ENCODE measurements around the gene RCOR1.
"Not testable (repeated sequence)": the region's sequence is repeated elsewhere in the genome, so short reads cannot be mapped to it uniquely, and the experiment has no call there.

RCOR1 gene

DNA sequence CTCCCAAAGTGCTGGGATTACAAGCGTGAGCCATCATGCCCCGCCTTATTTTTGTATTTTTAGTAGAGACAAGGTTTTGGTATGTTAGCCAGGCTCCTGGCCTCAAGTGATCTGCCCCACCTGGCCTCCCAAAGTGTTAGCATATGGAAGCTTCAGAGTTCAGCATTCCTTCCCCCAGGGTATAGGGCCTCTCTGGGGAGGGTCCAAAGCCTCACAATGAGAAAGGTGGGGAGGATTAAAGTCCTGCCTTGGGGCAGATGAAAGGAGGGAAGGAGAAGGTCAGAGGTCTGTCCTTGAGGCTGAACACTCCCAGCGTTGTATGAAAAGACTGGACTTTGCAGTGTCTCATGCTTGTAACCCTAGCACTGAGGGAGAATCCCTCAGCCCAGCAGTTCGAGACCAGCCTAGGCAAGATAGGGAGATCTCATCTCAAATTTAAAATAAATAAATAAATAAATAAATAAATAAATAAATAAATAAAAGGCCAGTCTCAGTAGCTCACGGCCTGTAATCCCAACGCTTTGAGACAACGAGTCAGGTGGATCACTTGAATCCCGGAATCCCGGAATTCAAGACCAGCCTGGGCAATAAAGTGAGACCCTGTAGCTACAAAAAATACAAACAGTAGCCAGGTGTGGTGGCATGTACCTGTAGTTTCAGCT is 22.0 kb upstream of the RCOR1 start:
- no peak for DNase-seq (ENCODE audit: low read depth in 2 of 2, low spot score in 1 of 2)

DNA sequence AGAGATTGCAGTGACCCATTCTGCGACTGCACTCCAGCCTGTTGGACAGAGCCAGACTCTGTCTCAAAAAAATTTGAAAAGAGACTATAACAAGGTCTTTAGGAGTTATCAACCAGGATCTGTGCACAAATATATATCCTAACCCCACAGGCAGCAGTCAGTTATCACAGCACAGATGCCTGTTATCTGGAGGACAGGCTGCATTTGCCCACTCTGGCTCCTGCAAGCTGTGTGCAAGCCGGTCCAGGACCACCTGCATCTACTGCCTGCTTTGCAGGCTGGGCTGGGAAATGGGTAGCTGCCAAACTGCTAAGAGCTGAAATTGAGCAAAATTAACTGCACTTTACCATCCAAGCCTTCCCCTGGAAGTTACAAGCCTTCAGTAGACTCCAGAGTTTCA is 21.4 kb upstream of the RCOR1 start:
- no peak for DNase-seq (ENCODE audit: low read depth in 2 of 2, low spot score in 1 of 2)

DNA sequence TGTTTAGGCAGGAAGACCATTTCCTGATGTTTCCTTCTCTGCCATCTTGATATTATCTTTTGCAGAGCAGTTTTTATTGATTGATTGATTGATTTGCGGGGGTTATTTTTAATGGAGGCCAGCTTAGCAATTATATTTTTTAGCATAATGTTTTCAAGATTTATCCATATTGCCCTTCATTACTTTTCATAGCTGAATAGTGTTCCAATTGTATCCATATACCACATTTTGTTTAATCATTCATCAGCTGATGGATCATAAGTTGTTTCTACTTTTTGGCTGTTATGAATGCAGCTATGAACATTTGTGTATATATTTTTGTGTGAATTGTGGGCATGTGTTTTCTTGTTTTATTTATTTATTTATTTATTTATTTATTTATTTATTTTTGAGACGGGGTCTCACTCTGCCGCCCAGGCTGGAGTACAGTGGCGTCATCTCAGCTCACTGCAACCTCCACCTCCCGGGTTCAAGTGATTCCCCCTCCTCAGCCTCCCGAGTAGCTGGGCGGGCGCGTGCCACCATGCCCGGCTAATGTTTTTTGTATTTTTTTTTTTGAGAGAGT is 20.9 kb upstream of the RCOR1 start:
- no peak for DNase-seq (ENCODE audit: low read depth in 2 of 2, low spot score in 1 of 2)

DNA sequence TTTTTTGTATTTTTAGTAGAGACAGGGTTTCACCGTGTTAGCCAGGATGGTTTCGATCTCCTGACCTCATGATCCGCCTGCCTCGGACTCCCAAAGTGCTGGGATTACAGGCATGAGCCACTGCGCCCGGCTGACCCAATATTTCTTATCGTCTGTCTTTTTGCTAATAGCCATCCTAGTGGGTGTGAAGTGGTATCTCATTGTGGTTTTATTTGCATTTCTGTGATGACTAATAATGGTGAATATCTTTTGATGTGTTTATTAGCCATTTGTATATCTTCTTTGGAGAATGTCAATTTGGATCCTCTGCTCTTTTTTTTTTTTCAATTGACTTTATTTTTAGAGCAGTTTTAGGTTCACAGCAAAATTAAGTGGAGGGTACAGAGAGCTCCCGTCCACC is 19.3 kb upstream of the RCOR1 start:
- DNase-seq (ENCODE audit: low read depth in 2 of 2, low spot score in 1 of 2): not testable (repeated sequence)

DNA sequence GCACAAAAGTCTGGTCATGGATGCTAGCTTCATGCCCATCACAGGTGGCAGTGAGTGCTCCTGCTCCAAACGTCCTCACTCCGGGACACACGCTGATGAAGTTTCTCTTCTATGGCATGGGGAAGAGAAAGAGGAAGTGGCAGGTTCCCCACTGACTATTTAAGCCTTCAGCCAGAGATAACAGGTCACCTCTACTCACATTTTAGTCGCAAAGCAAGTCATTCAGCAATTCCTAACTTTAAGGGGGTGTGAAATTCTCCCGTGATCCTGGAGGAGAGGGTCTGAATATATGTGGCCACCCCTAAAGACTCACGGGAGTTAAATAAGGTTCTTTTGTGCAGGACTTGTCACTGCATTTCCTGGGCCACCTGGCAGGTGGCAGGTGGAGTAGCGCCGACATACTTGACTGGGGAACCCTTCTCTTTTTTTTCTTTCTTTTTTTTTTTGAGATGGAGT is 18.8 kb upstream of the RCOR1 start:
- DNase-seq (ENCODE audit: low read depth in 2 of 2, low spot score in 1 of 2): no peak

DNA sequence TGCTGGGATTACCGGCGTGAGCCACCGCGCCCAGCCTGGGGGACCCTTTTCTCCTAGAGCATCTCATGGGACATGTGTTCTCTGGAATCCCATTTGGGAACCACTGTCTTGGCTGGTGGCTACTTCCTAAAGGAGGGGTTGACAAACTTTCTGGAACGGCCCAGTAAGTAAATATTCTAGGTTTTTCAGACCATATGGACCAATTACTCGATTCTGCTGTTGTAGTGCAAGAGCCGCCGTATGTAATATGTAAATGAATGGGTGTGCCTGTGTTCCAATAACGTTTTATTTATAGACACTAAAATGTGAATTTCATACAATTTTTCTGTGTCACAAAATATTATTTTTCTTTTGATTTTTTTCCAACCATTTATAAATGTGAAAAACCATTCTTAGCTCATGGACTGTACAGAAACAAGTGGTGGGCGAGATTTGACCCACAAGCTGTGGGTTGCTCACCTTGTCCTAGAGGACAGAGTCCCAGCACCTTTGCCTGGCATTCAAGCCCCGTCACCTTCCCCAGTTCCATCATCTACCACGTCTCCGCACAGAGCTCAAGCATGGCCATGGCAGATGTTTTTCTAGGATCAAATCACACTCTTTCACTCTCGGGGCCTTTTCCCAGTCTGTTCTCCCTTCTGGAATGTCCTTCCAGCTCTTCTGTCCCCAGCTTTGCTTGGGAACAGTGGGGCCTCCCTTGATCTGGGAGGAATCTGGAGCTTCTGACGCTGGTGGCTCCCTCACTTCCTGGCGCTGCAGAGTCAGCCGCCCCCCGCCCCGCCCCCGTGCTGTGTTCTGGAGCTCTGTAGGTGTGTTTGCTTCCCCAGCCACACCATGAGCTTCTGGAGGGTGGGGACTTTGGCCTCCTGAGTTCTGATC is 17.9 kb upstream of the RCOR1 start:
- DNase-seq (ENCODE audit: low read depth in 2 of 2, low spot score in 1 of 2): no peak

DNA sequence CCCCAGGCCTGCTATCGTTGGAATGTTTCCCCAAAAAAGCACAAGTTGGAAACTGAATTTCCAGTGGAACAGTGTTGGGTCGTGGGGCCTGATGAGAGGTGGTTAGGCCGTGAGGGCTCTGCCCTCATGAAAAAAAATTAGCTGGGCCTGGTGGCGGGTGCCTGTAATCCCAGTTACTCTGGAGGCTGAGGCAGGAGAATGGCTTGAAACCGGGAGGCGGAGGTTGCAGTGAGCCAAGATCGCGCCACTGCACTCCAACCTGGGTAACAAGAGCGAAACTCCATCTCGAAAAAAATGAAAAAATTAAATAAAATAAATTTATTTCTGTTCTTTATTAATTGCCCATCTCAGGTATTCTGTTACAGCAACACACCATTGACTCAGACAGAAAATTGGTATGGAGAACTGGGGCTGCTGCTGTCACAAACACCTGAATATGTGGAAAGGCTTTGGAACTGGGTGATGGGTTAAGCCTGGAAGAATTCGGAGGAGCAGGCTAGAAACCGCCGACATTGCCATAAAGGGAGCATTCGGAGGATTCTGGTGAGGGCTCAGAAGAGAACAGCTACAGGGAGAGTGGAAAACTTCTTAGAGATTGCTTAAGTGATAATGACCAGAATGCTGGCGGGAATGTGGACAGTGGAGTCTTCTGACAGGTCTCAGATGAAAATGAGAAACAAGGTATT is 17.1 kb upstream of the RCOR1 start:
- DNase-seq (ENCODE audit: low read depth in 2 of 2, low spot score in 1 of 2): no peak

DNA sequence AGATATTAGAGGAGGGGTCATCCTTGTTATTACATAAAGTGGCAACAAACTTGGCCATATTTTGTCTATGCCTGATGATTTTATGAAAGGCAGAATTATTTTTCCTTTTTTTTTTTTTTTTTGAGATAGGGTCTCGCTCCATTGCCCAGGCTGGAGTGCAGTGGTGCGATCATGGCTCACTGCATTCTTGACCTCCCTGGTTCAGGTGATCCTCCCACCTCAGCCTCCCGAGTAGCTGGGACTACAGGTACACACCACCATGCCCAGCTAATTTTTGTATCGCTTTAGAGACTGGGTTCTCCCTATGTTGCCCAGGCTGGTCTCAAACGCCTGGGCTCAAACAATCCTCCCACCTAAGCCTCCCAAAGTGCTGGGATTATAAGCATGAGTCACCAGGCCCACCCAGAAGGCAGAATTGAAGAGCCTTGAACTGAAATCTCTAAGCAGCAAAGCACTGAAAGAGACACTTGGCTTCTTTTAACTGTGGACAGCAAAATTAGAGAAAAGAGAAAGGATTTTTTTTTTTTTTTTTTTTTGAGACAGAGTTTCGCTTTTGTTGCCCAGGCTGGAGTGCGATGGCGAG is 16.5 kb upstream of the RCOR1 start:
- DNase-seq (ENCODE audit: low read depth in 2 of 2, low spot score in 1 of 2): not testable (repeated sequence)

DNA sequence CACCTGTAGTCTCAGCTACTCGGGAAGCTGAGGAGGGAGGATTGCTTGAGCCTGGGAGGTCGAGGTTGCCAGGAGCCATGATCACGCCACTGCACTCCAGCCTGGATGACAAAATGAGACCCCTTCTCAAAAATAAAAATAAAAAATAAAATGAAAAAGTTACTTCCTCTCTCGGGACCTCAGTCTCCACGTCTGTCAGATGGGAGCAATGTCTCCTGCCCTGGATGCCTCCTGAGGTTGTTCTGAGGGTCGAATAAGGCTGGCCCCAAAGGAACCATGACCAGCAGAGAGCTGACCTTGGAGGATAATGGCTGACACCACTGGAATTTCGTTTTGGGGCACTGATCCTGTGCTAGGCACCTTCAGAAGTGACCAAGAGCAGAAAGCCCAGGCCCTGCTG is 13.6 kb upstream of the RCOR1 start:
- DNase-seq (ENCODE audit: low read depth in 2 of 2, low spot score in 1 of 2): no peak

DNA sequence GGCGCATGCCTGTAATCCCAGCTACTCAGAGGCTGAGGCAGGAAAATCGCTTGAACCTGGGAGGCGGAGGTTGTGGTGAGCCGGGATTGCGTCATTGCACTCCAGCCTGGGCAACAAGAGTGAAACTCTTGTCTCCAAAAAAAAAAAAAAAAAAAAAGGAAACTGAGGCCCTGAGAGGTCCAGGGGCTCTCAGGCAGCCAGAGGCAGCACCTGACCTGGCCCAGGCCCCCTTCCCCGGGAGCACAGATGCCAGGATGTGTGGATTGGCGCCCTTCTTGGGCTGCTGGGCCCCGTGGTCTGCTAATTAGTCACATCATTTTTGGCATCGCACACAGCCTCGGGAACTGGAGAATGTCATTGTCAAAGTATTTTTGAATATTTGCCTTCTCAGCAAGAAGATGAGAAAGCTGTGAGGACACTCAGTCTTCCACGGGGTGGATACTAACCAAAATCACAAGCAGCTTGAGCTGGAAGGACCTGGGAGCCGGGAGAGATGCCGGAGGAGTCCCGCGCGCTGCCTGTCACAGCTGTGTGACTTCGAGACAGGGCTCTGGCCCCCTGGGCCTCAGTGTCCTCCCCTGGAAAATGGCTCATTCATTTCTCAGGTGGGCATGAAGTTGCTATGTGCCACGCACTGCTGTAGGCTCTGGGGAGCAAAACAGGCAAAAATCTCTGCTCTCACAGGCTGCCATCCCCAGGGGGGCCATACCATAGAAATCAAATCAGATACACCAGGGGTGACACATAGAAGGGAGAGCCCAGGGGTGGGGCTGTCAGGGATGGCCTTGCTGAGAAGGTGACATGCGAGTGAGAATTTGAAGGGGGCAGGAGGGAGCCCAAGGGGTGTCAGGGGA is 12.5 kb upstream of the RCOR1 start:
- DNase-seq (ENCODE audit: low read depth in 2 of 2, low spot score in 1 of 2): no peak

DNA sequence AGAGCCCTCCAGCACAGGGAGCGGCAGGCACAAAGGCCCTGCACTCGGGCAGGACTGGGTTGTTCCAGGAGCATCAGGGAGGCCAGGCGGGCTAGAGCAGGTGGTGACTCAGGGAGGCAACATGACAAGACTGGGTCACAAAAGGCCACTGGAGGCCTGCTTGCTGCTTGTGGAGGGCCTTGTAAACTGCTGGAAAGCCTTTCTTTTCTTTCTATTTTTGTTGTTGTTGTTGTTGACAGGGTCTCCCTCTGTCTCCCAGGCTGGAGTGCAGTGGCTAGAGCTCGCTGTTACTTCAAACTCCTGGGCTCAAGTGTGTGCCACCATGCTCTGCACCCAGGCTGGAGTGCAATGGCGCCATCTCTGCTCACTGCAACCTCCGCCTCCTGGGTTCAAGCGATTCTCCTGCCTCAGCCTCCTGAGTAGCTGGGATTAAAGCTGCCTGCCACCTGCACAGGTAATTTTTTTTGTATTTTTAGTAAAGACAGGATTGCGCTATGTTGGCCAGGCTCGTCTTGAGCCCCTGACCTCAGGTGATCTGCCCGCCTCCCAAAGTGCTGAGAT is 11.8 kb upstream of the RCOR1 start:
- DNase-seq (ENCODE audit: low read depth in 2 of 2, low spot score in 1 of 2): no peak

DNA sequence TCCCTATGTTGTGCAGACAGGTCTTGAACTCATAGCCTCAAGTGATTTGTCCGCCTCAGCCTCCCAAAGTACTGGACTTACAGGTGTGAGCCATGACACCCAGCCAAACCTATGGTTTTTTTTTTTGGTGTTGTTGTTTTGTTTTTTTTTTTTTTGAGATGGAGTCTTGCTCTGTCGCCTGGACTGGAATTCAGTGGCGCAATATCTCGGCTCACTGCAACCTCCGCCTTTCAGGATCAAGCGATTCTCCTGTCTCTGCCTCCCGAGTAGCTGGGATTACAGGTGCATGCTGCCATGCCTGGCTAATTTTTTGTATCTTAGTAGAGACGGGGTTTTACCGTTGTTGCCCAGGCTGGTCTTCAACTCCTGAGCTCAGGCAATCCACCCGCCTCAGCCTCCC is 11.3 kb upstream of the RCOR1 start:
- no peak for DNase-seq (ENCODE audit: low read depth in 2 of 2, low spot score in 1 of 2)

DNA sequence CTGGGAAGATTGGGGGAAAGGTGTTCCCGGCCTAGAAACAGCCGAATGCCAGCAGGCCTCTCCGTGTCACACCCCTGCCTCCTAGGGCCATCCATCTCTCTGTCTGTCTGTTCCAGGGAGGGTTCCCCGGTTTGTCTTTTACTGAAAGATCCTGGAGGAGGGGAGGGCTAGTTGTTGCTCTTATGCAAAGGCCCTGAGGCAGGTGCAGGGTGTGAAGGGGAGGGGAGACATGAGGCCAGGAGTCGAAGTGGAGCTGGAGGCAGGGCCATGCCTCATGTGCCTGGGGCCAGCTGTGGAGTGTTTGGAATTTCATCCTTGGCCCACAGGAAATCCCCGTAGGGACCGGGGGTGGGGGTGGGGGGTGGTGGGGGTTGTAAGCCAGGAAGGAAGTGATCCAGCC is 8.7 kb upstream of the RCOR1 start:
- no peak for DNase-seq (ENCODE audit: low read depth in 2 of 2, low spot score in 1 of 2)

DNA sequence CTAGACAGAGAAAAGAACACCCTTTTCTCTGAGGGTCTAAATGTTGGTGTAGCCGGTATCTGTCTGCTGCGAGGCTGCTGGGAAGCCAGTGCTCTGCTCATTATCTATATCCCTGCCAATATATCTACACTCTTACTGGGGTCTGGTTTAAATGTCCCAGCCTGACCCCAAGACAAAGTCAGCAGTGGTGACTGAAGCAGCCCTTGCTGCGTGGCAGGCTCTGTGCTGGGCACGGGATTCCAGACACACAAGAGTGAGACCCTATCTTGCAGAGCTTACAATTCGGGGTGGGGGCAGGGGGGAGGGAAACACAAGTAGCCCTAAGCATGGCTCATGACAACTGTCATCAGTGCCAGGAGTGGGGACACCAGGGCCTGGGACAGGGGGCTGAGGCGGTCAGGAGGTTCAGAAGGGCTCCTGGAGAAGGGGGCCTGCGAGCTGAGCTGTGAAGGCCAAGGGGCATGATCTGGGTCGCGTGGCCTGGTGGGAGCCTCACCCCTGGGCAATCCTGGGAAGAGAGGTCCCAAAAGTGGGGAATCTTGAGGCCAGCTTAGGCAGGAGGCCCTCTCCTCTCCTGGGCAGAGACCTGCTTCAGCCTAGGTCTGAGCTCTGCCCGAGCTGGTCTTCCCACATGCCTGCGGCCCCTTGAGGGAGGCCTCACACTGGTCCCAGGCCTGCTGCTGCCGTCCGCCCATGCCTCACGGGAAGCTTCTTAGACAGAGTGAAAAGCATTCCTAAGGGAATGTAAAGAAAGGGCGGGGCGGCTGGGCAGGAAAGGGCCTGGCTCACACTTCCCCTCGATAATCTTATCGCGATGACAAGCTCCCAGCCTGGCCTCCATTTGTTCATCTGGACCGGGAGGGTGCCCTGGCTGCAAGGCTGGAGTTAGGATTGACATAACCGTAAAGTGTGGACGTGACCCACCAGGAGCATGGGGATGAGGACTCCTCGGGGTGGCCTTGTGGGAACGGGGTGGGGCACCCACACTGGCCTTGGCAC is 7.3 kb upstream of the RCOR1 start:
- DNase-seq (ENCODE audit: low read depth in 2 of 2, low spot score in 1 of 2): no peak

DNA sequence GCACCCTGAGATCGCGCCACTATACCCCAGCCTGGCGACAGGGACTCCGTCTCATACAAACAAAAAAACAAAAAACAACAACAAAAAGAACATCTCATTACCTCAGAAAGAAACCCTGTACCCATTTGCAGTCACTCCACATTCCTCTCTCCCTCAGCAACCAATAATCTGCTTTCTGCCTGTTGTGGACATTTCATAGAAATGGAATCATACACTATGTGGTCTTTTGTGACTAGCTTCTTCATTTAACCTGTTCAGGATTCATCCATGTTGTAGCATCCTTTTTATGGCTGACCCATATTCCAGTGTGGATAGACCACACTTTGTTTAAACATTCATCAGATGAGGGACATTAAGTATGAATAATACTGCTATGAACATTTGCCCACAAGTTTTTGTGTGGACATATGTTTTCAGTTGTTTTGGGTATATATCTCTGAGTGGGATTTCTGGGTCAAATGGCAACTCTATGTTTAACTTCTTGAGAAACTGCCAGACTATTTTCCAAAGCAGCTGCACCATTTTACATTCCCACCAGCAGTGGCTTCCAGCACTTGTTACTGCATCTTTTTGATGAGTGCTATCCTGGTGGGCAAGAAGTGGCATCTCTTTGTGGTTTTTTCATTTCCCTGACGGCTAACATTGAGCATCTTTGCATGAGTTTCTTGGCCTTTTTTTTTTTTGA is 5.9 kb upstream of the RCOR1 start:
- DNase-seq (ENCODE audit: low read depth in 2 of 2, low spot score in 1 of 2): no peak

DNA sequence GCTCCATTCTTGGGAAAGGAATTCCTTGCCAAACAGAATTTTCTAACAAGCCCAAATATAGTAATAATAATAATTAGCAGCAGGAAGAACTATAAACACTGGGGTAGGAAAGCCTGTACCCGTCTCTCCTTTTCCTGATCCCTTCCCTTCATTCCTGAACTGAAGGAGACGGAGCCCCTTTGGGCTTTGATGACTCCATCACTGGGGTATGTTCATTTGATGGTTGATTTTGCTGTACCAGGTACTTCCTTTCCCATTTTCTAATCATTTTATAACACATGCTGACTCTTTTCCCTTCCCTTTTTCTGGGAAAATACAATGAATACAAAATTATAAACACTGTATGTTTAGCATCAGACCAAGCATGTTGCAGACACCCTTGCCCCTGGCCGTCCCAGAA is 3.6 kb upstream of the RCOR1 start:
- DNase-seq (ENCODE audit: low read depth in 2 of 2, low spot score in 1 of 2): no peak

DNA sequence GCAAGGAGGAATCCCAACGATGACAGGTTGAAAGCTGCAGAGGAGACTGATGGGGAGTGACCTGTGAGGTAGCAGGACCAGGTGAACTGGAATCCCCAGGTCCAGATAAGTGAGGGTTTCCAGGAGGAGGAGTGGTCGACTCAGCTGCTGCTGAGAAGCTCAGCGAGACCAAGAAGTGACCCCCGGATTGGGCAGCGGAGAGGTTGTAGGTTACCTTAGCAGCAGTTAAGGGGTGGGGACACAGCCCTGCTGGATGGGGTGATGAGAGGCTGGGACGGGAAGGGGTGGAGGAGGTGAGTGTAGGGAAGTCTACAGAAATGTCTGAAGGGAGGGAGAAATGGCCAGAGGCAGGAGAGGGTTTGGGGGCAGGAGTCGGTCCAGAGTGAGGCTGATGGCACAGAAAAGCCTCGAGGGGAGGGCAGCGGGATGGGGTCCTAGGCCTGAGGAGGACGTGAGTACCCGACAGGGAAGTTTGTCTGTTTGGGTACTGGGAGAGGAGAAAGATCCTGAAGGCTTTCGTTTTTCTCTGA is 2.6 kb upstream of the RCOR1 start:
- no peak for DNase-seq (ENCODE audit: low read depth in 2 of 2, low spot score in 1 of 2)

DNA sequence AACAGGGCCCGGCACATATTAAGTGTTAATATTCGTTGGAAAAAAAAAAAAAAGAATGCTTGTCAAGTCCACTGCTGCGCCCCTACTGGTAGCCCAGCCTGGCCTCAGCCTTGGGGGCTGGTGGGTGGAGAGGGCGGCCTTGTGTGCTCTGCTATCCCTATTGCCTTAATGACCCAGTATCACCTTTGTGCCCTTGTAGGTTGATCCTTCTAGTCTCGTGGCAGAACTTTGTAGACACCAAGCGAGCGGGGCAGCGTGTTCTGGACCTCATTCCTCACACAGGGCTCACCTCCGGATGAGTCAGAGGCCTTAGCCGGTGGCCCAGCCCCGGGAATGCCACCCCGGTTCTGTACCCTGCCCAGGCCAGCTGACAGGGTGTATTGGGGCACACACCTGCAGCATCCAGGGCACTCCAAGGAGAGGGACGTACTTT is 1.8 kb upstream of the RCOR1 start:
- no peak for DNase-seq (ENCODE audit: low read depth in 2 of 2, low spot score in 1 of 2)

Measured in stimulated activated CD8-positive, alpha-beta memory T cell treated with anti-CD3 and anti-CD28 coated beads, Interleukin-4, amount 100 ng/mL, for 4 hours (primary cell).